WERI-Rb-1 (cell line): Measurements from ENCODE around the gene NUTM2A.
"Not testable (repeated sequence)": the region's sequence is repeated elsewhere in the genome, so short reads cannot be mapped to it uniquely, and the experiment has no call there.

Experiments
- DNase-seq: peaks from one replicate; pipeline ENCODE4 v3.0.0-alpha.2; 2020
- H3K27ac ChIP-seq: fragments of 250-450 bp; sonication (Bioruptor Pico); 2 replicates; pipeline ENCODE4 v1.5.1; 2020; ENCODE audit warnings: mild to moderate bottlenecking, moderate library complexity
- H3K27me3 ChIP-seq: fragments of 250-450 bp; sonication (Bioruptor Pico); 2 replicates; pipeline ENCODE4 v1.5.1; 2021; ENCODE audit warnings: mild to moderate bottlenecking, low read depth, moderate library complexity; ENCODE audit not compliant: insufficient read depth, severe bottlenecking
- H3K36me3 ChIP-seq: fragments of 250-450 bp; sonication (Bioruptor Pico); 2 replicates; pipeline ENCODE4 v1.5.1; 2020; ENCODE audit warnings: mild to moderate bottlenecking, moderate library complexity
- H3K4me3 ChIP-seq: 2 replicates; pipeline ENCODE4 v1.5.1; 2011; ENCODE audit warnings: low read depth, mild to moderate bottlenecking, control low read depth, low read length
- H3K9me3 ChIP-seq: fragments of 250-450 bp; sonication (Bioruptor Pico); 2 replicates; pipeline ENCODE4 v1.5.1; 2021; ENCODE audit warnings: mild to moderate bottlenecking, moderate library complexity; ENCODE audit not compliant: severe bottlenecking

NUTM2A gene, protein sequence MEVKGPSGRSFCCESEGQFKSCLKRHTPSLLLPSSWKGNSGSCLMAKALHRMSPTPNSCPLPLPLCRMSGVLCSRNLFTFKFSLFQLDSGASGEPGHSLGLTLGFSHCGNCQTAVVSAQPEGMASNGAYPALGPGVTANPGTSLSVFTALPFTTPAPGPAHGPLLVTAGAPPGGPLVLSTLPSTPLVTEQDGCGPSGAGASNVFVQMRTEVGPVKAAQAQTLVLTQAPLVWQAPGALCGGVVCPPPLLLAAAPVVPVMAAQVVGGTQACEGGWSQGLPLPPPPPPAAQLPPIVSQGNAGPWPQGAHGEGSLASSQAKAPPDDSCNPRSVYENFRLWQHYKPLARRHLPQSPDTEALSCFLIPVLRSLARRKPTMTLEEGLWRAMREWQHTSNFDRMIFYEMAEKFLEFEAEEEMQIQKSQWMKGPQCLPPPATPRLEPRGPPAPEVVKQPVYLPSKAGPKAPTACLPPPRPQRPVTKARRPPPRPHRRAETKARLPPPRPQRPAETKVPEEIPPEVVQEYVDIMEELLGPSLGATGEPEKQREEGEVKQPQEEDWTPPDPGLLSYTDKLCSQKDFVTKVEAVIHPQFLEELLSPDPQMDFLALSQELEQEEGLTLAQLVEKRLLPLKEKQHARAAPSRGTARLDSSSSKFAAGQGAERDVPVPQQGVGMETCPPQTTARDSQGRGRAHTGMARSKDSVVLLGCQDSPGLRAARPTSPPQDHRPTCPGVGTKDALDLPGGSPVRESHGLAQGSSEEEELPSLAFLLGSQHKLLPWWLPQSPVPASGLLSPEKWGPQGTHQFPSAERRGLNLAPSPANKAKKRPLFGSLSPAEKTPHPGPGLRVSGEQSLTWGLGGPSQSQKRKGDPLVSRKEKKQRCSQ

DNA sequence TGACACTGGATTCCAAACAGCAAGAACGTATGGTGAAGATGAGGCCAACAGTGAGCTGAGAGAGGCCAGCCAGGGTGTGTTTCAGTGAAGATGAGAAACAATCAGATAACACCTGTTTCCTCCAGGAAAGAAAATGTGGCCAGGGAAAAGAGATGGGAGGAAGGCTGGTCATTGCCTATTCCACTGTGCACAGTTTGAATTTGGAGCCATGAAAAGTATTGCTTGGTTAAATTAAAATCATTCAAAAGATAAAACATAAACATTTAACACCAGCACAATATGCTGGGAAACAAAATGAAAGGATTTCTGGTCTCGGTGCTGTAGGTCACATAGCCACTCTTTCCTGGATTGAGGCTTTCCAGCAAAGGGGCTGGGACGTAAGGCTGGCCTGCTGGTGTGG lies at the start of gene NUTM2A:
Gene NUTM2A (plus strand): TSS at position 301 of the 400 bp plus-strand sequence. CDS start 383 bp downstream, outside the sequence.
- H3K9me3 ChIP-seq, H3K27ac ChIP-seq, H3K27me3 ChIP-seq, DNase-seq, H3K36me3 ChIP-seq, H3K4me3 ChIP-seq: not testable (repeated sequence)

DNA sequence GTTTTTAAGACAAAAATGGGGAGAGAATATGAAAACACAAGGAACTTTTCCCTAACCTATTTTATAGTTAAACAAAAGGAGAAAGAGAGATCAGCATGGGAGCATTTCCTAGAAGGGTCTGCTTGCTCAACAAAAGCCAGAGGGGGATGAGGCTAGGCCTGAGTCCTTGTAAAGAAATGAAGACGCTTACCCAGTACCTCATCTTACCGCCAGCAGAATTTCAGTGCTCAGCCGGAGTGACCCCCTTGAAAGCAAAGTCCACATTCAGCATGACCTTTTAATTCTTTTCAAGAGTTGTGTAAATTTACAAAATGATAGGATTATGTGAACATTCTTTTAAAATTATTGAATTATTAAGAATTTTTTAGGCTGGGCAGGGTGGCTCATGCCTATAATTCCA lies 47.7 kb upstream of the NUTM2A start:
- not testable (repeated sequence) for H3K27ac ChIP-seq, H3K4me3 ChIP-seq, H3K9me3 ChIP-seq, H3K36me3 ChIP-seq, DNase-seq, H3K27me3 ChIP-seq

DNA sequence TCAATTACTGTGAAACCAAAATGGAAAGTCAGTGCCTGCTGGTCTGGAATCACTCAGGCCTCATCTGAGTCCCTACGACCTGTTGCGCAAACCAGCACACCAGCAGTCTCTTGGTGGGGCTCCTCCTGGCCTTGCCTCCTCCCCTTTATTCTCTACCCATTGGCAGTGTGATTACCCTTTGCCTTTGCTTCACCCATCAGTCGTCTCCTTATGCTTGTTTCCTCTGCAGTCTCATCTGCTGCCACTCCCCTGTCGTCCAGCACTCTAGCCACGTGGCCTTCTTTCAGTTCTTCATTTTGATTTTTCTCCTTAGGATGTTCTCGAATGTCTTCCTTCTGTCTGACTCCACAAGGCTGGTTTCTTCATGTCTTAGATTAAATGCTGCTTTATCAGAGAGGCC lies 40.8 kb upstream of the NUTM2A start:
- not testable (repeated sequence) for H3K9me3 ChIP-seq, H3K36me3 ChIP-seq, H3K27ac ChIP-seq, H3K27me3 ChIP-seq, DNase-seq, H3K4me3 ChIP-seq

DNA sequence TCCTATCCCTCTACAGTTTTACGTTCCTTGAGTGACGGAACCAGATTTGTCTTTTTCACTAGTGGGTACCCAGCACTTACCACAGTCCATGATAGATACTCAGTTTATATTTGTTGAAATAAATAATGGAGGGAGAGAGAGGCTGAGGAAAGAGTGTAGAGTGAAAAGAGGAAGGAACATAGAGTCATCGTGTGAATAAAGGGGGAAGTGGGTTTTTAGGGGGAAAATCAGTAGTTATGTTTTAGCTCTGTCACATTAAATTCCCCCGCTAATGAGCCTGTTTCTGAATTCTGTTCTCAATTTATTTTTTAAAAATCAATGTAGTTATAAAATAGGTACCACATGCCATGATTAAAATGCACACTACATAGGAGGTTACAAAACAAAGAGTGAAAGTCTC lies 39.2 kb upstream of the NUTM2A start:
- not testable (repeated sequence) for H3K4me3 ChIP-seq, H3K27ac ChIP-seq, H3K27me3 ChIP-seq, H3K9me3 ChIP-seq, H3K36me3 ChIP-seq, DNase-seq

DNA sequence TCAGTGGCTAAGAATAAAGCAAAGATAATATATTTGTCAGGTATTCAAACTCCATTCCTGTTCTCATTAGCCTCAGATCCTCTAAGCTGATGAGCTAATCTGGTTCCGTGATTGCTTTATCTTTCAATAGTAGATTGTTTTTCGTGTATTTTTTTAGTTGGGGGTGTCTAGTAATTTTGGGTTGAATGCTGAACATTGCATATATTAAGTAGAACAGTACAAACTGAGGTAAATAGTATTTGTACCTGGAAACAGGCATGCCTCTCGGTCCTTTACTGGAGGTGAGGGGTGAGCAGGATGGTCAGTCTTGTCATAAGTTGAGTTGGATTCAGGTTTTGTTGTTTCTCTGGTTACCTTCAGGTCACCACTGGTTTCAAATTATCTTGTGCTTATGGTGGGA lies 37.7 kb upstream of the NUTM2A start:
- not testable (repeated sequence) for H3K4me3 ChIP-seq, H3K27ac ChIP-seq, H3K27me3 ChIP-seq, H3K36me3 ChIP-seq, DNase-seq, H3K9me3 ChIP-seq

DNA sequence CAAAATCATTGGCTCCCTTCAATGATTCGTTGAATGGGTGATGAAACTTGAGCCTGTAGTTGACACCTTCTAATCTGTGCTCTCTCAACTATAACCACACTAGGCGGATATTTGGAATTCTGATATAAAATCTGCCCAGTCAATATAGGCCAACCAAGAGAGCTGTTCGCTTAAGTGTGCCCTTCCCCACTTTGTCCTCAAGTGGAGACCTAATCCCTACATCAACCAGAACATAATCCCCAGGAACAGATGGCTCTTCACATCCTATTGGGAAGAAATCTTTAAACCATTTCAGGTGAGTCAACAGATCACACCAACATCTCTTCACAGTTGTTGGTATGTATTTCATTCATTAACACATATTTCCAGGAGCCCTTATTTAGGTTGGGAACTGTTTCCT lies 33.4 kb upstream of the NUTM2A start:
- not testable (repeated sequence) for H3K4me3 ChIP-seq, H3K27ac ChIP-seq, H3K9me3 ChIP-seq, H3K27me3 ChIP-seq, H3K36me3 ChIP-seq
- peak; percentile 52 for DNase-seq

DNA sequence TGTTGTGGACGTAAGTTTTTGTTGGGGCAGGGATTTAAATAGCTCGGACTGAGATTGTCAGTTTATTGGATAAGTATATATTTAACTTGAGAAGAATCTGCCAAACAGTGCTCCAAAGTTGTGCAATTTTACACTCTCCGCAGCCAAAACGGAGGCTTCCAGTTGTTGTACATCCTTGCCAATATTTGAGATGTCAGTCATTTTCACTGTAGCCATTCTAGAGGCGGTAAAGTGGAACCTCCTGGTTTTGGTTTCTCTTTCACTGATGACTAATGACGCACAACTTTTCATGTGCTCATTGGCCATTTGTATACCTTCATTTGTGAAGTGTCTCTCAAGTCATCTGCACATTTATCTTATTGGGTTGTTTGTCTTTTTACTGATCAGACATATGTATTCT lies 24.3 kb upstream of the NUTM2A start:
- H3K9me3 ChIP-seq, H3K27me3 ChIP-seq, DNase-seq, H3K27ac ChIP-seq, H3K36me3 ChIP-seq, H3K4me3 ChIP-seq: not testable (repeated sequence)

DNA sequence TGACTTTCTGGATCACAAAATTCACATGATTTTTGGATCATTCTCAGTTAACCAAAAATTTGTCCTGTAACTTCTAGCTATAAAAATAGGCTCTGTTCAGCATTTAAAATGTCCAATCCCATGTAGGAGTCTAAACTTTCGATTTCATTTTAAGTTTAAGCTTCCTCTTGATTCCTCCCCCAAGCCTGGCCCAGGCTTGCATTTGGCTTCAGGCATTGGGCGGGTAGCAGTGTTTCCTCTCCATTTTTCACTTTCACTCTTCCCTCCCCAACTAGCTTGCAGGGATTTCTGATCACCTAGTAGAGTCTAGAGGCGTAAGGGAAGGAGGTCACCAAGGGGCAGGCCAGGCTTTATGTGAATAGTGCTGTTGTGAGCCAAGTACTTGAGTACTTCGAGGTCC lies 20.4 kb upstream of the NUTM2A start:
- H3K27me3 ChIP-seq, H3K9me3 ChIP-seq, H3K27ac ChIP-seq, H3K4me3 ChIP-seq, DNase-seq, H3K36me3 ChIP-seq: not testable (repeated sequence)

DNA sequence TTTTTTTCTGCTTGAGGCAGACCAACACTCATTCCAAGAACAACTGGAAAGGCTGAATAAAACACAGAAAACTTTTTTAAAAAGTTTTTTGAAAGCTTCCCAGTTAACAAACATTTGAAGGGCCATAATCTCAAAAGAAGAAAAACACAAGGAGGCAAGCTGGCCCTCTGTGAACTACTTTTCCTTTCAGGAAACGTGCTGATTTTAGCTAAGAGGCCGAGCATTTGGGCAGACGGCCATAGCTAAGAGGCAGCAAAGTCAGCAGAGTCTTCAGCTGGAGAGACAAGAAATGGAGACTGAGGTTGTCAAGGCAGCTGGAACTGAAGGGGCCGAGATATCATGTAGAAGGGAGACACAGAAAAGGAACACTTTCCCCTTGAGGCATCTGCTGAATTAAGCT lies 18.3 kb upstream of the NUTM2A start:
- not testable (repeated sequence) for H3K27ac ChIP-seq, H3K9me3 ChIP-seq, H3K36me3 ChIP-seq, H3K4me3 ChIP-seq, DNase-seq, H3K27me3 ChIP-seq

DNA sequence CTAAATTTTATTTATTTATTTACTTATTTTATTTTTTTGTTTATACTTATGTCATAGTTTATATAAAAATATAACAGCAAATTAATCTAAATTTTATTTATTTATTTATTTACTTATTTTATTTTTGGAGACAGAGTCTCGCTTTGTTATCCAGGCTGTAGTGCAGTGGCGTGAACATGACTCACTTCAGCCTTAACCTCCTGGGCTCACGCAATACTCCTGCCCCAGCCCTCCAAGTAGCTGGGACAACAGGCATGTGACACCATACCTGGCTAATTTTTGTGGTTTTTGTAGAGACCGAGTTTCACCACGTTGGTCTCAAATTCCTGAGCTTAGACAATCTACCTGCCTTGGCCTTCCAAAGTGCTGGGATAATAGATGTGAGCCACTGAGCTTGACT lies 14.9 kb upstream of the NUTM2A start:
- not testable (repeated sequence) for H3K36me3 ChIP-seq, DNase-seq, H3K27me3 ChIP-seq, H3K4me3 ChIP-seq, H3K27ac ChIP-seq, H3K9me3 ChIP-seq

DNA sequence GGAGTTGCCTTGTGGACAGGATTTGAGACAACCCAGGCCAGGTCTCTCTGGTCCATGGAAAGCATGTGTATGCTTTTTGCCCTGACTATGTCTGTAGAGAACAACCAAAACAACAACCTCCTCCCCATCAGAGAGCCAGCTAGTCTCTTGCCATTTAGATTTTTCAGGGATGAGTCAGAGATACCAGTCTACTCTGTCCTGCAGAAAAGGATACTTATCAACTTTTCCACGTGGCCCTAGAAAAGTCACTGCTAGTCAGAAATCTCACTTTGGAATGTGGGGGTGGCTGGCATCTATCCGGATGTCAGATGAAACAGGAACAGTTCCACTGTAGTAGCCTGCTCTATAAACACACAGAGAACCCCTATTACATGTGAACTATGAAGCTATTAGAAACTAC lies 13.4 kb upstream of the NUTM2A start:
- H3K27ac ChIP-seq, H3K36me3 ChIP-seq, H3K9me3 ChIP-seq, H3K4me3 ChIP-seq, DNase-seq, H3K27me3 ChIP-seq: not testable (repeated sequence)

DNA sequence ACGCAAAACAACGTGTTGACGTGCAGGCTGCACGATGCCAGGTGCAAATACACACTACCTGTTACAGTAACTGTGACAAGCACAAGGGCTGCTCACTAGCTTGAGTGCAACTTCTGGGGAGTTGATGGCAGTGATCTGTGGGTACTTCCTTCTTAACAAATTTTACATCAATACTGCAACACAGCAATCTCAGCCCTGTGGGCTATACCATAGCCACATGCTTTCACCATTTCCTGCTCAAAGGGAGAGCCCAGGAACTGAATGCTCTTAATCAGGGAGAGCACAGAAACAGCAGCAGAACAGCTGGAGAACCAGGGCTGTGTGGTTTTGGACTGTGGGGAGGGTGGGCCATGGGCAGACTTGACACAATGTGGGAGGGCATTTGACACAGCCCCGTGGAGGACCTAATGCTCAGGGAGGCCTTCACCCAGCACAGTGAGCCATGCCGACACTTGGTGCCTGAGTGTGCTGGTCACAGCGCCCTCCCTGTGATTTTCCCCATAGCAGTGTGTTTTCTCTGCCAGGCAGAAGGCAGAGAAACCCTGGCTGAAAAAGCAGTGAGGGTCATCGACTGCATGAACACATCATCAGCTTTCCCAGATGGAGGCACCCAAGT lies 12.0 kb upstream of the NUTM2A start:
- H3K27me3 ChIP-seq, H3K36me3 ChIP-seq, DNase-seq, H3K4me3 ChIP-seq, H3K27ac ChIP-seq, H3K9me3 ChIP-seq: not testable (repeated sequence)

DNA sequence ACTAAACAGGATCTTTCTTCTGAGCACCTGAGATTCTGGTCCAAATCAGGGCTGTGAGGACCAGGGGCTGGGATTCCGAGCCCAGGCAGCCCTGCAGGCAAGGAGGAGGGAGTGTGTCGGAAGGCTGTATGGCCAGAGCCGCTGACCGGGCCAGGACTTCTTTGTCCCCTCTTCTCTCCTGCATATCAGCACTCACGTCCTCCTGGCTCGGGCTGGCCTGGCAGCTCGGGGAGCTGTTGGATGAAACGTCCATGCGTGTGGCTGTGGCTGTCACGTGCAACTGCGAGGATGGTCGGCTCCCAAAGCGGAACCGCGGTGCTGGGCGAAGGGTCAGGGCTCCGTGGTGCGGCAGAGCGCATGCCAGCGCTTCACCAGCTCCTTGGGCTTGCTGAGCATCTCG lies 11.4 kb upstream of the NUTM2A start:
- not testable (repeated sequence) for H3K27ac ChIP-seq, H3K9me3 ChIP-seq, H3K36me3 ChIP-seq, DNase-seq, H3K27me3 ChIP-seq, H3K4me3 ChIP-seq

DNA sequence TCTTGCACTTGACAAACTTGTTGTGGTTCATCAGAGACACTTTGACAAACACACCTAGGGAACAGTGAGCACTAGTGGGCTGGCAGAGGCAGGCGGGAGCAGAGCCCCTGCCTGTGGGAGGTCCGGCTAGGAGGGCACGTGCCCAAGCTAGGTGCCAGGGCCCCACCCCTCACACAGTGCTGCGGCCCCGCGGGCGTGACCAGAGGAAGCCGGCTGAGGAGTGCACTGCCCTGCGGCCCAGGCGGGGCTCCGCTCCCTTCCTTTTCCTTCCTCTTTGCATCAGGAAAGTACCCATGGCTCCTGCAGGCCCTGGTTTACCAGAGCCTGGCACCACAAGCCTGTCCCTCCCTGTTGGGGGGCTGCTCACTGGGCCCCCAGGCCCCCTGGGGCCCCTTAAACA lies 9.1 kb upstream of the NUTM2A start:
- not testable (repeated sequence) for H3K27me3 ChIP-seq, H3K4me3 ChIP-seq, H3K36me3 ChIP-seq, H3K27ac ChIP-seq, DNase-seq, H3K9me3 ChIP-seq
